Vagina (tissue), 2 donors: Measurements from ENCODE around the gene PTPN9.
"Not testable (repeated sequence)": the region's sequence is repeated elsewhere in the genome, so short reads cannot be mapped to it uniquely, and the experiment has no call there.

Experiments used
- CTCF ChIP-seq, 3 experiments: fragments of 450-650 bp in 2 of 3; fragments of 200-600 bp in 1 of 3; sonication (generic) in 1 of 3; IDR thresholded peaks; one replicate each; pipeline ENCODE4 v1.5.1; 2017 to 2019; ENCODE audit warnings: antibody characterized with exemption in 3 of 3, mild to moderate bottlenecking in 2 of 3, moderate library complexity in 2 of 3
- POLR2A ChIP-seq, 2 donors: fragments of 450-650 bp; IDR thresholded peaks; one replicate each; pipeline ENCODE4 v1.6.1; 2017; ENCODE audit warnings: antibody characterized with exemption in 2 of 2, mild to moderate bottlenecking in 2 of 2, moderate library complexity in 2 of 2

GRCh38 chr15:75477094-75477493 is 102.0 kb downstream of the PTPN9 start:
- TF ChIP-seq CTCF, POLR2A (IDR thresholded peaks at IDR 0.05): not testable (repeated sequence)
